ENCODE measurements around the gene HPCA. TPM values are rescaled to one million over a fixed set of nuclear protein-coding genes. Genes with fewer than 3 reads are reported as not detected.

The HPCA gene
- total and polyA plus RNA-seq, 2 of the 13 experiments (the other 11 are each of a cell fraction or from before 2014, with no cell fraction given), result not detected

DNA sequence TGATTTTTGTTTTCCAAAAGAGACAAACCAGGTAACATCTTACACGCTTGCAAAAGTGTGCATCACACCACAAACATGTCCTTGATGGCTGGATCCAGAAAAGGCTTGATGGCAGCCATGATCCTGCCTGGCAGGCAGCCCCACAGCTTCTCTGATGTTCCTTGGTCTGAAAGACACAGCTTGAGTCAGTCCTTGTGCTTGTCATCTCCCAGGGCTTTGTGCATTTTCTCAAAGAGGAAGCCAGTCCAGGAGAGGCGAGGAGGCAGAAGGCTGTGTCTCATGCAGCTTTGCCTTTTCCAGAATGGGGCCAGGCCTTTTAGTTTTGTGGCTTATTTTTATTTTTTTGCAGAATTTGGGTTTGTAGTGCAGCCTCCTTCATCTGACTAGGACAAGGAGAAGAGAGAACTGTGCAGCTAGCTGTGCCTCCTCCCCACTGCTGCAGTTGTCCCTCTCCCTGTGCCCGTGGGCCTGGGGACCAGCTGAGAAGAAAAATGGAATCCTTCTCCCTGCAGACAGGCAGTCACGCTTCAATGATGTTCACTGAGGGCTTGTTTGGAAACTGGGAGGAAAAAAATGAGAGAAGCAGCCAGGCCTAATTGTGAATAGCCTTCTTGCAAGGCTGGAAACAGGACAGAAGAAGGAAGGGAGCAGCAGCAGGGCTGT is 22.9 kb upstream of the HPCA start:
- Histone ChIP-seq H3K4me1 (ENCODE audit: insufficient read depth, low read length) (no peaks in the 10 kb centered on the region), H3K9me3 (ENCODE audit: low read length) (no peaks in the 10 kb centered on the region), H3K9ac (ENCODE audit: insufficient read depth, low read depth, low read length) (no peak overlapping the region), H4K20me1 (ENCODE audit: insufficient read depth, low read length) (no peaks in the 10 kb centered on the region), H3K27ac (ENCODE audit: extremely low read length, insufficient read depth, low read length) (no peak overlapping the region), H3K4me2 (ENCODE audit: low read depth, low read length) (no peak overlapping the region), H2AFZ (ENCODE audit: low read length) (no peak overlapping the region), H3K4me3 (replicated peaks in 1 of 3; ENCODE audit: insufficient read depth in 1 of 3, low read depth in 2 of 3, low read length in 3 of 3) (no peak overlapping the region), H3K79me2 (ENCODE audit: insufficient read depth, low read length) (no peaks in the 10 kb centered on the region), H3K27me3 (ENCODE audit: control insufficient read depth in 1 of 2, insufficient read depth in 2 of 2, low read length in 2 of 2) (no peaks in the 10 kb centered on the region), H3K36me3 (replicated peaks in 1 of 2; ENCODE audit: control insufficient read depth in 1 of 2, insufficient read depth in 2 of 2, low read length in 2 of 2) (peaks cover 0 to 7% of the 10 kb centered on the region in 2 experiments; a peak in 1 of 5 replicates)
- POLR2A ChIA-PET, result no interaction called here
- FAIRE-seq, result no peak
- no peak for TF ChIP-seq ZFP36L2 (CRISPR knock-in tag; IDR thresholded peaks at IDR 0.05)
- no peak for TF ChIP-seq SMAD9 (CRISPR knock-in tag; IDR thresholded peaks at IDR 0.05)
- no peak for TF ChIP-seq LCORL (IDR thresholded peaks at IDR 0.05)
- no peak for TF ChIP-seq LCORL (CRISPR knock-in tag; IDR thresholded peaks at IDR 0.05)
- TF ChIP-seq HES4 (CRISPR knock-in tag; IDR thresholded peaks at IDR 0.05; ENCODE audit: borderline replicate concordance), result no peak
- TF ChIP-seq ZKSCAN5 (CRISPR knock-in tag; IDR thresholded peaks at IDR 0.05), result no peak
- TF ChIP-seq RARG (CRISPR knock-in tag; IDR thresholded peaks at IDR 0.05; ENCODE audit: low read depth), result no peak
- TF ChIP-seq, protein P1, sequence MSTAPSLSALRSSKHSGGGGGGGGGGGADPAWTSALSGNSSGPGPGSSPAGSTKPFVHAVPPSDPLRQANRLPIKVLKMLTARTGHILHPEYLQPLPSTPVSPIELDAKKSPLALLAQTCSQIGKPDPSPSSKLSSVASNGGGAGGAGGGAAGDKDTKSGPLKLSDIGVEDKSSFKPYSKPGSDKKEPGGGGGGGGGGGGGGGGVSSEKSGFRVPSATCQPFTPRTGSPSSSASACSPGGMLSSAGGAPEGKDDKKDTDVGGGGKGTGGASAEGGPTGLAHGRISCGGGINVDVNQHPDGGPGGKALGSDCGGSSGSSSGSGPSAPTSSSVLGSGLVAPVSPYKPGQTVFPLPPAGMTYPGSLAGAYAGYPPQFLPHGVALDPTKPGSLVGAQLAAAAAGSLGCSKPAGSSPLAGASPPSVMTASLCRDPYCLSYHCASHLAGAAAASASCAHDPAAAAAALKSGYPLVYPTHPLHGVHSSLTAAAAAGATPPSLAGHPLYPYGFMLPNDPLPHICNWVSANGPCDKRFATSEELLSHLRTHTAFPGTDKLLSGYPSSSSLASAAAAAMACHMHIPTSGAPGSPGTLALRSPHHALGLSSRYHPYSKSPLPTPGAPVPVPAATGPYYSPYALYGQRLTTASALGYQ (CRISPR knock-in tag; IDR thresholded peaks at IDR 0.05), result no peak
- no peak for TF ChIP-seq ZNF569 (CRISPR knock-in tag; IDR thresholded peaks at IDR 0.05; ENCODE audit: borderline replicate concordance)
- in situ Hi-C loops (cut with HindIII; ENCODE audit: extremely low pct_ligation_motif_present, low pct_unique_long_range_greater_than_20kb) (no loop called here), intact Hi-C loops (cut with micrococcal nuclease; ENCODE audit: unreplicated experiment) (no loop called here)
- CTCF ChIA-PET (ENCODE audit: low intra/inter-chr PET ratio, low total read pairs), result no interaction called here
- ATAC-seq, result no peak
- no TSS peak for BruUV-seq (replicated peaks)
- WGBS (ENCODE audit: low lambda C conversion rate), result 94% methylated on average over 4 of the region's 4 CpGs
- no peak for DNase-seq (ENCODE audit: low spot score)
